Neural cell (in vitro differentiated cells): ENCODE data around the gene KLHL35.

Experiments used
- CTCF ChIP-seq: fragments of 450-650 bp; IDR thresholded peaks from 2 replicates; pipeline ENCODE4 v1.5.1; 2014; ENCODE audit warnings: antibody characterized with exemption, mild to moderate bottlenecking, moderate library complexity; ENCODE audit not compliant: poor library complexity, severe bottlenecking
- EP300 ChIP-seq: fragments of 450-650 bp; conservative IDR thresholded peaks from 2 replicates; pipeline ENCODE4 v1.6.1; 2014; ENCODE audit warnings: antibody characterized with exemption, mild to moderate bottlenecking, moderate library complexity; ENCODE audit not compliant: poor library complexity, severe bottlenecking
- EZH2 ChIP-seq: fragments of 200-600, 300-800 bp; shearing (Covaris generic), sonication (generic); IDR thresholded peaks from 2 replicates; pipeline ENCODE4 v1.6.1; 2014; ENCODE audit warnings: antibody characterized with exemption, low read length, borderline replicate concordance, mild to moderate bottlenecking; ENCODE audit not compliant: insufficient read depth, poor library complexity, severe bottlenecking
- MXI1 ChIP-seq: fragments of 450-650 bp; conservative IDR thresholded peaks from 2 replicates; pipeline ENCODE4 v1.6.1; 2014; ENCODE audit warnings: antibody characterized with exemption, mild to moderate bottlenecking; ENCODE audit not compliant: poor library complexity, severe bottlenecking
- POLR2AphosphoS5 ChIP-seq: IDR thresholded peaks from 2 replicates; pipeline ENCODE4 v1.6.1; 2012
- RAD21 ChIP-seq: fragments of 450-650 bp; conservative IDR thresholded peaks from 2 replicates; pipeline ENCODE4 v1.6.1; 2014; ENCODE audit warnings: antibody characterized with exemption, mild to moderate bottlenecking, moderate library complexity
- SMC3 ChIP-seq: fragments of 450-650 bp; conservative IDR thresholded peaks from 2 replicates; pipeline ENCODE4 v1.6.1; 2014; ENCODE audit warnings: antibody characterized with exemption, mild to moderate bottlenecking, moderate library complexity; ENCODE audit not compliant: poor library complexity
- TAF1 ChIP-seq: IDR thresholded peaks from 2 replicates; pipeline ENCODE4 v1.6.1; 2012; ENCODE audit warnings: low read depth

- TF ChIP-seq RAD21 (no peak), CTCF (no peak), EZH2 (no peak), POLR2AphosphoS5 (no peak), TAF1 (no peak), SMC3 (no peak), EP300 (no peak), MXI1 (no peak)
Observed at GRCh38 chr11:75386942-75387630, 45.9 kb downstream of the KLHL35 start.
